ENCODE data around the gene CDC42BPA. TPM values are rescaled to one million over a fixed set of nuclear protein-coding genes. Genes with fewer than 3 reads are reported as not detected.

CDC42BPA gene
- polyA plus RNA-seq, 1 of the 3 experiments (the other 2 are of a cell fraction), result 6.8 TPM

- Histone ChIP-seq H3K36me3 (replicated peaks in 1 of 2; ENCODE audit: control insufficient read depth in 1 of 2, insufficient read depth in 2 of 2, low read length in 1 of 2) (peaks cover 56 to 76% of the 10 kb centered on the region in 2 experiments), H3K27me3 (ENCODE audit: insufficient read depth) (no peaks in the 10 kb centered on the region), H3K4me2 (no peak overlapping the region), H3K27ac (ENCODE audit: low read depth in 2 of 2, low read length in 1 of 2) (no peak overlapping the region), H3K9me2 (no peaks in the 10 kb centered on the region), H3K9ac (no peak overlapping the region), H3K9me3 (no peaks in the 10 kb centered on the region), H3K79me2 (ENCODE audit: insufficient read depth) (no peaks in the 10 kb centered on the region), H3F3A (replicated peaks; ENCODE audit: insufficient read depth) (no peaks in the 10 kb centered on the region), H3K4me1 (ENCODE audit: control insufficient read depth in 1 of 2, insufficient read depth in 2 of 2, low read depth in 1 of 2, low read length in 1 of 2) (no peaks in the 10 kb centered on the region), H4K20me1 (ENCODE audit: insufficient read depth) (no peaks in the 10 kb centered on the region), H3K4me3 (ENCODE audit: low read depth in 2 of 2, low read length in 1 of 2) (no peak overlapping the region), H2AFZ (ENCODE audit: low read depth) (no peak overlapping the region)
- 86% methylated on average over 1 of the region's 1 CpG for WGBS (ENCODE audit: low lambda C conversion rate)
- CTCF ChIA-PET, result no interaction called here
- no peak for DNase-seq
- POLR2A ChIA-PET, result no interaction called here
- no peak for TF ChIP-seq USF2 (IDR thresholded peaks at IDR 0.05; ENCODE audit: borderline replicate concordance, low read depth, low read length)
- no peak for TF ChIP-seq POLR2AphosphoS5 (IDR thresholded peaks at IDR 0.05; ENCODE audit: low read depth, low read length)
- TF ChIP-seq SIN3A (IDR thresholded peaks at IDR 0.05; ENCODE audit: borderline replicate concordance, low read depth, low read length), result no peak
- TF ChIP-seq JUND (IDR thresholded peaks at IDR 0.05), result no peak
- no peak for TF ChIP-seq MAX (IDR thresholded peaks at IDR 0.05; ENCODE audit: low read depth)
- no peak for TF ChIP-seq MXI1 (IDR thresholded peaks at IDR 0.05; ENCODE audit: low read depth, low read length)
- TF ChIP-seq EZH2phosphoT487 (IDR thresholded peaks at IDR 0.05; ENCODE audit: borderline replicate concordance, low read depth), result no peak
- no peak for TF ChIP-seq RXRA (IDR thresholded peaks at IDR 0.05; ENCODE audit: borderline replicate concordance, low read depth)
- no peak for TF ChIP-seq FOSL2 (IDR thresholded peaks at IDR 0.05; ENCODE audit: borderline replicate concordance, low read depth)
- TF ChIP-seq TEAD4 (IDR thresholded peaks at IDR 0.05; ENCODE audit: borderline replicate concordance, insufficient read depth), result no peak
- no peak for TF ChIP-seq CHD2 (IDR thresholded peaks at IDR 0.05; ENCODE audit: low read length, partially characterized antibody)
- TF ChIP-seq IRF3 (IDR thresholded peaks at IDR 0.05; ENCODE audit: low read depth, low read length), result no peak
Measured at GRCh38 chr1:227037121-227037520, 281.2 kb downstream of the CDC42BPA start.

- 28% methylated on average over 2 of the region's 2 CpGs for WGBS (ENCODE audit: low lambda C conversion rate)
- H3K9ac ChIP-seq, result no peak overlapping the region
- peaks cover 70 to 85% of the 10 kb centered on the region in 2 experiments for H3K36me3 ChIP-seq (replicated peaks in 1 of 2; ENCODE audit: control insufficient read depth in 1 of 2, insufficient read depth in 2 of 2, low read length in 1 of 2)
- H2AFZ ChIP-seq (ENCODE audit: low read depth), result no peak overlapping the region
- no peaks in the 10 kb centered on the region for H3K27me3 ChIP-seq (ENCODE audit: insufficient read depth)
- no peaks in the 10 kb centered on the region for H3K9me2 ChIP-seq
- H3K9me3 ChIP-seq, result no peaks in the 10 kb centered on the region
- TF ChIP-seq USF2 (IDR thresholded peaks at IDR 0.05; ENCODE audit: borderline replicate concordance, low read depth, low read length), result no peak
- no peak for TF ChIP-seq EZH2phosphoT487 (IDR thresholded peaks at IDR 0.05; ENCODE audit: borderline replicate concordance, low read depth)
- TF ChIP-seq FOSL2 (IDR thresholded peaks at IDR 0.05; ENCODE audit: borderline replicate concordance, low read depth), result no peak
- no peak for TF ChIP-seq IRF3 (IDR thresholded peaks at IDR 0.05; ENCODE audit: low read depth, low read length)
- TF ChIP-seq PBX3 (IDR thresholded peaks at IDR 0.05), result no peak
- no peak for TF ChIP-seq CTCF (IDR thresholded peaks at IDR 0.05)
- no peaks in the 10 kb centered on the region for H3K79me2 ChIP-seq (ENCODE audit: insufficient read depth)
- H3K27ac ChIP-seq (ENCODE audit: low read depth in 2 of 2, low read length in 1 of 2), result no peak overlapping the region
- peaks cover 2% of the 10 kb centered on the region for H3F3A ChIP-seq (replicated peaks; ENCODE audit: insufficient read depth)
- H3K4me2 ChIP-seq, result no peak overlapping the region
- ChIA-PET CTCF (interaction anchor here (0.8 kb wide), 1 partner anchor 486 kb away, joined by 3 read pairs; the partner anchor contains the start of gene STUM), POLR2A (no interaction called here)
- H3K4me3 ChIP-seq (ENCODE audit: low read depth in 2 of 2, low read length in 1 of 2), result no peak overlapping the region
- H4K20me1 ChIP-seq (ENCODE audit: insufficient read depth), result no peaks in the 10 kb centered on the region
- DNase-seq, result no peak
- H3K4me1 ChIP-seq (ENCODE audit: control insufficient read depth in 1 of 2, insufficient read depth in 2 of 2, low read depth in 1 of 2, low read length in 1 of 2), result no peaks in the 10 kb centered on the region
Measured at GRCh38 chr1:227035316-227035715, 283.0 kb downstream of the CDC42BPA start.
